K562 (cell line): ENCODE data around the gene KIRREL1. TPM values are rescaled to one million over a fixed set of nuclear protein-coding genes. Genes with fewer than 3 reads are reported as not detected.

Source experiments
- ATAC-seq: fragments of 200-7000 bp; cut with Tn5 transposase; 3 replicates; pipeline ENCODE4 v1.9.1; 2020; ENCODE audit warnings: moderate library complexity
- BruUV-seq: library from RNA; stranded (reverse); fragments of 400-500 nt; replicated peaks from 2 replicates; lab custom pipeline; 2021; lab: Mats Ljungman, UMichigan
- CTCF ChIA-PET: fragments of 300-600 bp; formaldehyde crosslinking; extraction: SDS; loops from one replicate; lab custom pipeline; 2021; ENCODE audit warnings: low intra/inter-chr PET ratio; lab: Yijun Ruan, JAX
- POLR2A ChIA-PET: fragments of 300-600, 350-650 bp; sonication (Branson Sonifier 250); formaldehyde crosslinking; extraction: SDS; loops from one replicate; lab custom pipeline; 2021; ENCODE audit warnings: antibody characterized with exemption, inconsistent platforms; lab: Yijun Ruan, JAX
- DNase-seq, 4 experiments: peaks; one replicate each; pipeline versions ENCODE4 v3.0.0 to v3.0.0-alpha.2; 2011 to 2018; ENCODE audit warnings: low spot score in 3 of 4, mixed read lengths in 3 of 4; ENCODE audit errors: extremely low read depth in 1 of 4
- FAIRE-seq: peaks from 2 replicates; lab custom pipeline; 2011; peaks lifted over from hg19 to GRCh38; lab: Jason Lieb, UNC
- H2AFZ ChIP-seq: 2 replicates; pipeline ENCODE4 v1.6.0; 2011; ENCODE audit warnings: low read depth, low read length, control low read depth, inconsistent platforms
- H3K27ac ChIP-seq: fragments of 200-600 bp; 3 replicates; pipeline ENCODE4 v1.8.0; 2011; ENCODE audit warnings: low read depth, mild to moderate bottlenecking, control low read depth, inconsistent platforms, low read length, moderate library complexity, mixed read lengths; ENCODE audit errors: extremely low read depth
- H3K27me3 ChIP-seq, 2 experiments: fragments of 300-600 bp in 1 of 2; 2 replicates in 1 of 2; 3 replicates in 1 of 2; pipeline versions ENCODE4 v1.6.0 to v1.8.0; 2011; ENCODE audit warnings: inconsistent platforms in 2 of 2, low read length in 2 of 2, mild to moderate bottlenecking in 1 of 2, mixed read lengths in 1 of 2, moderate library complexity in 1 of 2; ENCODE audit not compliant: control insufficient read depth in 2 of 2, insufficient read depth in 2 of 2
- H3K36me3 ChIP-seq: fragments of 300-600 bp; 3 replicates; pipeline ENCODE4 v1.8.0; 2011; ENCODE audit warnings: mild to moderate bottlenecking, low read length, inconsistent platforms; ENCODE audit not compliant: control insufficient read depth, insufficient read depth
- H3K4me1 ChIP-seq, 2 experiments: fragments of 200-600 bp in 1 of 2; replicated peaks in 1 of 2; 2 replicates in 1 of 2; 3 replicates in 1 of 2; pipeline versions ENCODE4 v1.5.1 to v1.8.0; 2011; ENCODE audit warnings: inconsistent platforms in 2 of 2, low read length in 2 of 2, mild to moderate bottlenecking in 1 of 2, mixed read lengths in 1 of 2, moderate library complexity in 1 of 2; ENCODE audit not compliant: control insufficient read depth in 2 of 2, insufficient read depth in 2 of 2
- H3K4me2 ChIP-seq: 2 replicates; pipeline ENCODE4 v1.6.1; 2011; ENCODE audit warnings: low read length, control low read depth, inconsistent platforms, mixed read lengths; ENCODE audit not compliant: insufficient read depth
- H3K4me3 ChIP-seq: fragments of 200-600 bp; sonication (generic), shearing (Covaris generic); 2 replicates; pipeline ENCODE4 v1.5.1; 2016; ENCODE audit warnings: control low read depth, inconsistent platforms
- H3K79me2 ChIP-seq: fragments of 200-600 bp; 3 replicates; pipeline ENCODE4 v1.8.0; 2011; ENCODE audit warnings: low read length, inconsistent platforms; ENCODE audit not compliant: control insufficient read depth, insufficient read depth
- H3K9ac ChIP-seq, 2 experiments: 2 replicates each; pipeline versions ENCODE4 v1.6.0 to v1.6.1; 2011; ENCODE audit warnings: low read depth in 2 of 2, low read length in 2 of 2, control low read depth in 1 of 2, inconsistent platforms in 1 of 2, mild to moderate bottlenecking in 1 of 2, mixed read lengths in 1 of 2; ENCODE audit not compliant: insufficient read depth in 1 of 2
- H3K9me1 ChIP-seq: one replicate; pipeline ENCODE4 v1.6.0; 2011; ENCODE audit warnings: inconsistent platforms, mild to moderate bottlenecking, low read length, moderate library complexity; ENCODE audit not compliant: control insufficient read depth, insufficient read depth
- H3K9me3 ChIP-seq: replicated peaks from 2 replicates; pipeline ENCODE4 v1.5.1; 2011; ENCODE audit warnings: low read depth, low read length, inconsistent platforms; ENCODE audit not compliant: control insufficient read depth, insufficient read depth
- H4K20me1 ChIP-seq: replicated peaks from 2 replicates; pipeline ENCODE4 v1.6.1; 2011; ENCODE audit warnings: low read length, inconsistent platforms, mixed read lengths; ENCODE audit not compliant: control insufficient read depth, insufficient read depth
- CBX8 ChIP-seq: fragments of 200-600 bp; sonication (generic); IDR thresholded peaks from 2 replicates; pipeline ENCODE4 v1.6.1; 2012; ENCODE audit warnings: borderline replicate concordance, mixed run types, low read depth, mild to moderate bottlenecking, moderate library complexity, mixed read lengths, low read length, control low read depth, inconsistent platforms; ENCODE audit not compliant: poor library complexity, severe bottlenecking; ENCODE audit errors: extremely low read depth
- HDAC2 ChIP-seq: fragments of 450-650 bp; IDR thresholded peaks from 2 replicates; pipeline ENCODE4 v1.6.1; 2016; ENCODE audit warnings: mild to moderate bottlenecking
- HLTF ChIP-seq: fragments of 450-650 bp; IDR thresholded peaks from 2 replicates; pipeline ENCODE4 v1.6.1; 2016
- IRF2 ChIP-seq: sonication (generic); formaldehyde crosslinking; IDR thresholded peaks from 2 replicates; pipeline ENCODE4 v1.8.1; 2022; ENCODE audit warnings: mild to moderate bottlenecking, missing genetic modification reagents
- MEF2A ChIP-seq: IDR thresholded peaks from 2 replicates; pipeline ENCODE4 v1.6.1; 2011; ENCODE audit warnings: low read depth, mild to moderate bottlenecking, low read length, moderate library complexity; ENCODE audit not compliant: control insufficient read depth
- SNIP1 ChIP-seq: fragments of 450-650 bp; IDR thresholded peaks from 2 replicates; pipeline ENCODE4 v1.7.1; 2017; ENCODE audit warnings: low read depth, mild to moderate bottlenecking
- ZNF24 ChIP-seq: fragments of 450-650 bp; IDR thresholded peaks from 2 replicates; pipeline ENCODE4 v1.6.1; 2016
- ZNF75A ChIP-seq: fragments of 450-650 bp; formaldehyde crosslinking; IDR thresholded peaks from 2 replicates; pipeline ENCODE4 v1.4.0; 2020; ENCODE audit warnings: mild to moderate bottlenecking
- WGBS: fragments of 100-300 bp; shearing (Covaris generic); methylation state at CpG from one replicate; pipeline ENCODE4 v1.1.6; 2016; ENCODE audit warnings: low coverage, mixed read lengths; ENCODE audit not compliant: insufficient coverage; ENCODE audit errors: missing lambda C conversion rate; 5-methylcytosine and 5-hydroxymethylcytosine counted together
- in situ Hi-C: fragments of 300-500 bp; cut with MboI; formaldehyde crosslinking; loops from 4 replicates; pipeline ENCODE4 v1.15.0; 2018; ENCODE audit warnings: inconsistent platforms, mixed read lengths
- intact Hi-C: fragments of 100-400 bp; cut with micrococcal nuclease; formaldehyde crosslinking; loops from 2 replicates; pipeline ENCODE4 v1.14.2; 2022
- polyA plus RNA-seq, 8 experiments: library from polyadenylated mRNA; depleted of rRNA in 4 of 8; stranded (reverse) in 5 of 8; unstranded in 3 of 8; fragments of >200 nt; fragmentation: Nextera tagmentation in 2 of 8; fragmentation: Illumina TruSeq in 1 of 8; extraction: Ambion mirVana in 2 of 8; extraction: Trizol in 1 of 8; gene quantifications; 2 replicates each; pipeline versions ENCODE4 v1.2.1 to v1.2.3, GENCODE V29; 2011 to 2014; ENCODE audit warnings: inconsistent platforms in 1 of 8, missing spikeins in 1 of 8
- total RNA-seq, 7 experiments: library from RNA; depleted of rRNA in 6 of 7; stranded (reverse); fragments of >200 nt in 6 of 7; fragmentation: Illumina TruSeq in 2 of 7; extraction: Trizol in 2 of 7; gene quantifications; 2 replicates each; pipeline versions ENCODE4 v1.2.1 to v1.2.3, GENCODE V29; 2011 to 2021; ENCODE audit warnings: low replicate concordance in 1 of 7
- TF ChIP-seq, protein P1 (sequence below): fragments of 450-650 bp; IDR thresholded peaks from 2 replicates; pipeline ENCODE4 v1.6.1; 2016

KIRREL1 gene
- total and polyA plus RNA-seq, 9 of the 15 experiments (the other 6 are each of a cell fraction or from before 2014, with no cell fraction given), result under 0.01 to 0.22 (median 0.03) TPM; not detected in 3

GRCh38 chr1:157949074-157949354 lies 44.4 kb upstream of the KIRREL1 start (continued):
- TF ChIP-seq MEF2A (no peak), HLTF (no peak), IRF2 (CRISPR knock-in tag) (no peak), ZNF24 (no peak), CBX8 (no peak)
- TF ChIP-seq, protein P1, sequence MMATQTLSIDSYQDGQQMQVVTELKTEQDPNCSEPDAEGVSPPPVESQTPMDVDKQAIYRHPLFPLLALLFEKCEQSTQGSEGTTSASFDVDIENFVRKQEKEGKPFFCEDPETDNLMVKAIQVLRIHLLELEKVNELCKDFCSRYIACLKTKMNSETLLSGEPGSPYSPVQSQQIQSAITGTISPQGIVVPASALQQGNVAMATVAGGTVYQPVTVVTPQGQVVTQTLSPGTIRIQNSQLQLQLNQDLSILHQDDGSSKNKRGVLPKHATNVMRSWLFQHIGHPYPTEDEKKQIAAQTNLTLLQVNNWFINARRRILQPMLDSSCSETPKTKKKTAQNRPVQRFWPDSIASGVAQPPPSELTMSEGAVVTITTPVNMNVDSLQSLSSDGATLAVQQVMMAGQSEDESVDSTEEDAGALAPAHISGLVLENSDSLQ, result no peak

DNA sequence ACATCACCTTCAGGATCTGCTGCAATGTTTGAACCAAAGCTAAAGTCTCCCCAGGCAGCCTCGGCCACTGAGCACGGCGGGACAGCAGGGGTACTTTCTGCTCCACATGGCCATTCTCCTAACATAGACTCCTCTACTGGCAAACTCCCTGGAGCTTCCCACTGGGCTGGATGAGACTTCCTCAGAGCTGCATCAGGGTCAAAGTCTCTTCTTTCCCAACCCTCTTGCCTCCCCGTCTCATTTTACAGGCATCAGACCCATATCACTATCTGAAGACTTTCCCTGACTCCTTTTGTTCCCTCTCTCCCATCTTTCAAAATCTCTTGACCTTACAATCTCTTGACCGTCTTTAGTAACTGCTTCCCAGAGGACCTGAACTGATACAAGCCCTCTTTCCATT lies 42.2 kb upstream of the KIRREL1 start:
- no peak overlapping the region for H3K4me2 ChIP-seq
- in situ Hi-C loops, result no loop called here
- BruUV-seq, result no TSS peak
- FAIRE-seq, result no peak
- H4K20me1 ChIP-seq, result 0 out of 2 replicates have a peak, but pooled peaks cover 11% of the 10 kb centered on the region
- H3K27me3 ChIP-seq, result peaks cover 4 to 5% of the 10 kb centered on the region in 2 experiments; a peak in 3 of 5 replicates
- H3K36me3 ChIP-seq, result no peaks in the 10 kb centered on the region
- ChIA-PET POLR2A (no interaction called here), CTCF (no interaction called here)
- no peak overlapping the region for H3K27ac ChIP-seq
- no peak for TF ChIP-seq SNIP1
- no peak for TF ChIP-seq ZNF75A (CRISPR knock-in tag)
- TF ChIP-seq HDAC2, result no peak
- H3K79me2 ChIP-seq, result no peaks in the 10 kb centered on the region
- no peak overlapping the region for H3K4me3 ChIP-seq
- intact Hi-C loops, result no loop called here
- DNase-seq, result no peak
- no peaks in the 10 kb centered on the region for H3K9me1 ChIP-seq
- H3K9ac ChIP-seq, result no peak overlapping the region
- no peaks in the 10 kb centered on the region for H3K4me1 ChIP-seq
- H3K9me3 ChIP-seq, result no peaks in the 10 kb centered on the region
- ATAC-seq, result no peak
- no peak overlapping the region for H2AFZ ChIP-seq
- WGBS, result 2% methylated on average over 5 of the region's 5 CpGs
